HFFc6 (cell line): ENCODE results near the gene CELA2B. TPM values are rescaled to one million over a fixed set of nuclear protein-coding genes. Genes with fewer than 3 reads are reported as not detected.

Experiments
- DNase-seq: peaks from one replicate; pipeline ENCODE4 v3.0.0-alpha.2; 2018
- H3K27ac Mint-ChIP-seq: 2 replicates; pipeline ENCODE4 v1.8.0; 2020; ENCODE audit warnings: mild to moderate bottlenecking, mixed read lengths
- H3K27me3 Mint-ChIP-seq: 2 replicates; pipeline ENCODE4 v1.8.0; 2021; ENCODE audit warnings: mild to moderate bottlenecking, moderate library complexity, mixed read lengths; ENCODE audit not compliant: insufficient read depth
- H3K36me3 Mint-ChIP-seq: 2 replicates; pipeline ENCODE4 v1.8.0; 2021; ENCODE audit warnings: low read depth, mixed read lengths
- H3K4me1 Mint-ChIP-seq: 2 replicates; pipeline ENCODE4 v1.8.0; 2020; ENCODE audit warnings: low read depth, mixed read lengths
- H3K4me3 Mint-ChIP-seq: 2 replicates; pipeline ENCODE4 v1.8.0; 2020; ENCODE audit warnings: mild to moderate bottlenecking, moderate library complexity, mixed read lengths
- H3K9me3 Mint-ChIP-seq: 2 replicates; pipeline ENCODE4 v1.8.0; 2020; ENCODE audit warnings: mild to moderate bottlenecking, mixed read lengths
- CTCF ChIP-seq: fragments of 200-600 bp; sonication (generic); IDR thresholded peaks from 2 replicates; pipeline ENCODE4 v1.5.0; 2021; ENCODE audit warnings: antibody characterized with exemption, mild to moderate bottlenecking
- total RNA-seq, 6 experiments: library from RNA; stranded (reverse); fragmentation: NEBNext Ultra II Directional; extraction: Animal tissue kit (Norgen Biotek cat#: 25700); gene quantifications; 2 replicates in 1 of 6; 3 replicates in 5 of 6; pipeline ENCODE4 v1.2.3, GENCODE V29; 2021

CELA2B gene
- total RNA-seq, 6 experiments from 2014 or later, result not detected

GRCh38 chr1:15446212-15446611 is 29.7 kb upstream of the CELA2B start:
- peaks cover 5% of the 10 kb centered on the region; the same call in 1 of the 2 replicates for H3K36me3 Mint-ChIP-seq
- no peak overlapping the region for H3K4me3 Mint-ChIP-seq
- no peak for DNase-seq
- peaks cover 26% of the 10 kb centered on the region for H3K27me3 Mint-ChIP-seq
- H3K4me1 Mint-ChIP-seq, result no peaks in the 10 kb centered on the region
- no peaks in the 10 kb centered on the region for H3K9me3 Mint-ChIP-seq
- no peak overlapping the region for H3K27ac Mint-ChIP-seq
- TF ChIP-seq CTCF, result no peak

GRCh38 chr1:15448877-15449462 is 26.9 kb upstream of the CELA2B start:
- H3K27ac Mint-ChIP-seq, result no peak overlapping the region
- H3K36me3 Mint-ChIP-seq, result peaks cover 5% of the 10 kb centered on the region; the same call in 1 of the 2 replicates
- no peak overlapping the region for H3K4me3 Mint-ChIP-seq
- H3K9me3 Mint-ChIP-seq, result no peaks in the 10 kb centered on the region
- H3K4me1 Mint-ChIP-seq, result peaks cover under 1% of the 10 kb centered on the region
- DNase-seq, result no peak
- H3K27me3 Mint-ChIP-seq, result peaks cover 23% of the 10 kb centered on the region
- no peak for TF ChIP-seq CTCF

GRCh38 chr1:15449567-15449966 is 26.3 kb upstream of the CELA2B start:
- no peak for TF ChIP-seq CTCF
- DNase-seq, result no peak
- Mint-ChIP-seq H3K4me3 (no peak overlapping the region), H3K4me1 (peaks cover 6% of the 10 kb centered on the region), H3K27ac (no peak overlapping the region), H3K9me3 (no peaks in the 10 kb centered on the region), H3K36me3 (peaks cover 5% of the 10 kb centered on the region; the same call in 1 of the 2 replicates), H3K27me3 (peaks cover 22% of the 10 kb centered on the region)

- H3K4me3 Mint-ChIP-seq, result no peak overlapping the region
- peaks cover 14% of the 10 kb centered on the region for H3K4me1 Mint-ChIP-seq
- H3K27me3 Mint-ChIP-seq, result peaks cover 18% of the 10 kb centered on the region
- H3K36me3 Mint-ChIP-seq, result peaks cover 5% of the 10 kb centered on the region; the same call in 1 of the 2 replicates
- DNase-seq, result no peak
- no peak overlapping the region for H3K27ac Mint-ChIP-seq
- H3K9me3 Mint-ChIP-seq, result no peaks in the 10 kb centered on the region
- TF ChIP-seq CTCF, result no peak
These were observed 24.7 kb upstream of the CELA2B start for GRCh38 chr1:15451014-15451722.

- H3K27me3 Mint-ChIP-seq, result peaks cover 25% of the 10 kb centered on the region
- no peak for TF ChIP-seq CTCF
- DNase-seq, result no peak
- H3K9me3 Mint-ChIP-seq, result no peaks in the 10 kb centered on the region
- H3K27ac Mint-ChIP-seq, result no peak overlapping the region
- H3K4me1 Mint-ChIP-seq, result peaks cover 14% of the 10 kb centered on the region
- H3K36me3 Mint-ChIP-seq, result peaks cover 5% of the 10 kb centered on the region; the same call in 1 of the 2 replicates
- H3K4me3 Mint-ChIP-seq, result no peak overlapping the region
These were observed 23.7 kb upstream of the CELA2B start for GRCh38 chr1:15452216-15452615.
